Motor neuron (in vitro differentiated cells): ENCODE measurements around the gene KANK3. TPM values are rescaled to one million over a fixed set of nuclear protein-coding genes. Genes with fewer than 3 reads are reported as not detected.
A peak's percentile ranks its signal among the peaks of the same experiment; 100 is the strongest.
"Not testable (repeated sequence)": the region's sequence is repeated elsewhere in the genome, so short reads cannot be mapped to it uniquely, and the experiment has no call there.

ENCODE experiments used
- ATAC-seq, 8 experiments: fragments of 200-7000 bp; cut with Tn5 transposase; replicated peaks in 6 of 8; 2 replicates each; pipeline ENCODE4 v1.8.0; 2021; ENCODE audit warnings: mild to moderate bottlenecking in 8 of 8, moderate library complexity in 8 of 8
- H3K27ac ChIP-seq, 2 donors: fragments of 250-450 bp; sonication (Bioruptor Pico); 2 replicates each; pipeline ENCODE4 v1.9.0; 2021; ENCODE audit warnings: antibody characterized with exemption in 2 of 2, mild to moderate bottlenecking in 2 of 2, moderate library complexity in 1 of 2
- H3K4me1 ChIP-seq, 2 donors: fragments of 250-450 bp; sonication (Bioruptor Pico); replicated peaks in 1 of 2; 2 replicates each; pipeline ENCODE4 v1.6.1; 2021; ENCODE audit warnings: antibody characterized with exemption in 2 of 2, mild to moderate bottlenecking in 2 of 2, moderate library complexity in 1 of 2
- H3K4me3 ChIP-seq, 5 donors: fragments of 250-450 bp; sonication (Bioruptor Pico); 2 replicates each; pipeline ENCODE4 v1.9.0; 2021; ENCODE audit warnings: antibody characterized with exemption in 5 of 5, mild to moderate bottlenecking in 5 of 5, moderate library complexity in 4 of 5
- WGBS, 10 experiments: fragments of 450-650 bp; shearing (Covaris generic); methylation state at CpG; one replicate each; pipeline ENCODE4 v1.0.0; 2022; 5-methylcytosine and 5-hydroxymethylcytosine counted together
- in situ Hi-C, 9 experiments: fragments of 400-800 bp; cut with MboI; loops; one replicate each; pipeline ENCODE4 v1.15.0; 2021; ENCODE audit warnings: low sequenced_read_pairs in 9 of 9, low pct_unique_long_range_greater_than_20kb in 2 of 9; ENCODE audit not compliant: unreplicated experiment in 9 of 9
- total RNA-seq, 8 experiments: library from RNA; unstranded; fragments of 300-600 nt; gene quantifications; 2 replicates each; pipeline versions ENCODE4 v1.2.3 to v1.2.4, GENCODE V29; 2022

Gene KANK3
- 1 to 10 TPM in 4 of 8 experiments, under 1 TPM in 3, not detected in 1; 0.08 to 3.4 (median 1.1) TPM for total RNA-seq

DNA sequence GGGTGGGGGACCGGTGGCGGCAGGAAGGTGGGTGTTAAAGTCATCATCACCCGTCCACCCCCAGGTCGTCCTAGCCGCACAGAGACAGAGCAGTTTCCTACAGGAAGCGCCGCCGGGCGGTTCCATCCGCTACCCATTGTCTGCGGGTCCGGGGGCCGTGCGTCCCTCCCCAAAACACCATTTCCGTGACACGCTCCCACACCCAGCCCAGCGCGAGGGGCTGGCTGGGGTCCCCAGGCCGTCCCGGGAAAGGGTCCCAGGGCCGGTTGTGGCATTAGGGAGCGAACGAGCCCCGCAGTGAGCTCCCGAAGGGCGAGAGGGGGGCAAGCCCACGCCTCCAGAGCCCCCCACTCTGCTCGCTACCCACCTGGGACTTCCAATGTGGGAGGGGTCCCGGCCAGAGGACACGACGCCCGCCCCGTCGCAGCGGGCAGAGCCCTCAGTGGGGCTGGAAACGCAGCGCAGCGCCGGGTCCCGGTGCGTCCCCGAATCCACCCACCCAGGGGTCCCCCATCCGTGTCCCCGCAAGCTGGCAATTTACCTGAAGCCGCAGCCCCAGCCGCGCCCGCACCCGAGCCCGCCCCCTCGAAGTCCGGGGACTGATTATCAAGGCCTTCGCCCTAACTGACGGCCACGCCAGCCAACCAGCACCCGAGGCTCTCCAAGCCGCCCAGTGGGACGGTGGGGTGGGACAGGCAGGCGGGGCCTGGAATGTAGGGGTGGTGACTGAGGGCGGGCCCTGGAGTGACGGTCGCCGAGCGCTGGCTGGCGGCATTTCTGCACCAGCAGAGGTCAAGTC, at the start of gene KANK3:
Gene KANK3, minus strand, starts transcription at position 579 of the 799 bp plus-strand sequence. CDS start 5,434 bp downstream, outside the sequence.
- in situ Hi-C loops: no loop called here
- Histone ChIP-seq H3K4me1 (no peaks in the 10 kb centered on the region), H3K4me3 (peak within 1 kb of the TSS in 4 of 5 donors; percentile 4 to 31 (median 24)), H3K27ac (no peak within 1 kb of the TSS)
- ATAC-seq: peak; percentile 97 to 100 (median 100)
- 0 to 10% (median 3%) methylated on average over 2 to 12 of the region's 65 CpGs; no CpG with 5 or more reads in 7 of the 10 experiments for WGBS, 10 experiments

DNA sequence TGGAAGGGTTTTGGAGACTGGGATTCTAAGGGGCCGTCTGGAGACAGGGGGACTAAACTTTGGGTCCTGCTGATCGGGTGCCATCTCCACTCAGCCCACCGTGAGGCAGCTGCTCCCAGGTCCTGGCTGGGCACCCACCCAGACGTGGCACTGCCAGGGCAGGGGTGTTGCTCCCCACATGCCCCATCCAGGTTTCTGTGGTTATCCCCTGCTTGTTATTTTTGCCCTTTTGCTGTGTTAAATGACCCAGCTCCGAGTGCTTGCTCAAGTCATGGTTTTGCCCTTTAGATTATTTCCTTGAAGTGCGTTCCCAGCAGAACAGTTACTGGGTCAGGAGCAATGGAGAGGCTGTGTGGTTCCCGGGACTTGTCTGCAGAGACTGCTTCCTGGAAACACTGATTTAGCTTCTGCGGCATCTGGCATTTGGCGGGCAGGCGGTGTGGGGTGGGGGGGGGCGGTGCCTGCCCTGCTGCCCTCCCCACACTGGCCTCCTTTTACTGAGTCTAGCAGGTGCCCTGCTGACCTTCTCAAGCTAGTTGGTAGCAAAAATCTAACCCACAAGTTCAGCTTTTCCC, 49.0 kb upstream of the KANK3 start:
- in situ Hi-C loops: no loop called here
- no peak overlapping the region for H3K4me3 ChIP-seq
- no peak overlapping the region for H3K27ac ChIP-seq
- 12 to 80% (median 41%) methylated on average over 1 to 6 of the region's 11 CpGs; no CpG with 5 or more reads in 6 of the 10 experiments for WGBS, 10 experiments
- peaks cover 11 to 18% of the 10 kb centered on the region in 2 donors for H3K4me1 ChIP-seq
- ATAC-seq: no peak

- in situ Hi-C loops: no loop called here
- no peak for ATAC-seq
- peaks cover 11 to 18% of the 10 kb centered on the region in 2 donors for H3K4me1 ChIP-seq
- 20 to 79% (median 53%) methylated on average over 1 to 13 of the region's 23 CpGs; no CpG with 5 or more reads in 4 of the 10 experiments for WGBS, 10 experiments
- peak overlapping the region; percentile 92 to 100 (median 99) for H3K4me3 ChIP-seq
- no peak overlapping the region for H3K27ac ChIP-seq
These were observed 48.3 kb upstream of the KANK3 start for GRCh38 chr19:8391198-8392016.

- peaks cover 11 to 18% of the 10 kb centered on the region in 2 donors for H3K4me1 ChIP-seq
- H3K27ac ChIP-seq: peak overlapping the region; percentile 99 to 100
- peak overlapping the region; percentile 92 to 100 (median 99) for H3K4me3 ChIP-seq
- in situ Hi-C loops: no loop called here
- no CpG with 5 or more reads among the region's 28 CpGs for WGBS, 10 experiments
- ATAC-seq: peak; percentile 60 to 71 (median 67)
These were observed 47.5 kb upstream of the KANK3 start for GRCh38 chr19:8390617-8390981.

- H3K4me3 ChIP-seq: peak within 1 kb of the TSS; percentile 92 to 100 (median 99)
- peak within 1 kb of the TSS; percentile 99 to 100 for H3K27ac ChIP-seq
- in situ Hi-C loops: no loop called here
- ATAC-seq: peak; percentile 90 to 95 (median 94)
- WGBS, 10 experiments: 0% methylated on average over 9 to 15 of the region's 70 CpGs; no CpG with 5 or more reads in 6 of the 10 experiments
- H3K4me1 ChIP-seq: peaks cover 11 to 18% of the 10 kb centered on the region in 2 donors
These were observed 47.0 kb upstream of the KANK3 start, which contains the start of gene RAB11B for GRCh38 chr19:8389891-8390616. Gene RAB11B, plus strand, starts transcription at chr19:8390360. Its CDS starts 57 bp downstream, at chr19:8390417.

DNA sequence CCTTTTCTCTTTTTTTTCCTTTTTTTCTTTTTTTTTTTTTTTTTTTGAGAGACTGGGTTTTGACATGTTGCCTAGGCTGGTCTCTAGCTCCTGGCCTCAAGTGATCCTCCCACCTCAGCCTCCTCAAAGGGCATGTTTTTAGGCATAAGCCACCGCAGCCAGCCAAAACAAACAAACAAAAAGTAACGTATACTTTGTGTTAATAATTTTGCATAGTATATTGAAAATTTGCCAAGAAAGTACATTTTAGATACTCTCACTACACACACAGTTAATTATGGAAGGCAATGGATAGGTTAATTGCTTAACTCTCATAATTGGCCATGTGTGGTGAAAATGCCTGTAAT, 45.5 kb upstream of the KANK3 start:
- H3K4me1 ChIP-seq: peaks cover 7 to 18% of the 10 kb centered on the region in 2 donors
- ATAC-seq: no peak
- in situ Hi-C loops: no loop called here
- no peak overlapping the region for H3K27ac ChIP-seq
- H3K4me3 ChIP-seq: no peak overlapping the region
- WGBS, 10 experiments: 0 to 100% (median 70%) methylated on average over 1 to 2 of the region's 2 CpGs; no CpG with 5 or more reads in 1 of the 10 experiments

GRCh38 chr19:8387688-8388611, 44.9 kb upstream of the KANK3 start:
- no peak for ATAC-seq
- no peak overlapping the region for H3K27ac ChIP-seq
- in situ Hi-C loops: no loop called here
- H3K4me3 ChIP-seq: no peak overlapping the region
- H3K4me1 ChIP-seq: peaks cover 7 to 16% of the 10 kb centered on the region in 2 donors
- WGBS, 10 experiments: 24 to 100% (median 90%) methylated on average over 2 to 13 of the region's 16 CpGs

GRCh38 chr19:8386990-8387389, 43.9 kb upstream of the KANK3 start:
- Histone ChIP-seq H3K4me3 (no peak overlapping the region), H3K27ac (no peak overlapping the region), H3K4me1 (peaks cover 7 to 14% of the 10 kb centered on the region in 2 donors)
- no peak for ATAC-seq
- in situ Hi-C loops: no loop called here
- 0 to 100% (median 60%) methylated on average over 1 to 4 of the region's 4 CpGs; no CpG with 5 or more reads in 3 of the 10 experiments for WGBS, 10 experiments

DNA sequence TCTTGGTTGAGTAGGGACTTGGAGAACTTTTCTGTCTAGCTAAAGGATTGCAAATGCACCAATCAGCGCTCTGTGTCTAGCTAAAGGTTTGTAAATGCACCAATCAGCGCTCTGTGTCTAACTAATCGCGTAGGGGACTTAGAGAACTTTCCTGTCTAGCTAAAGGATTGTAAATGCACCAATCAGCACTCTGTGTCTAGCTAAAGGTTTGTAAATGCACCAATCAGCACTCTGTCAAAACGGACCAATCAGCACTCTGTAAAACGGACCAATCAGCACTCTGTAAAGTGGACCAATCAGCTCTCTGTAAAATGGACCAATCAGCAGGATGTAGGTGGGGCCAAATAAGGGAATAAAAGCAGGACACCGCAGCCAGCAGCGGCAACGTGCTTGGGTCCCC, 43.4 kb upstream of the KANK3 start:
- in situ Hi-C loops, ATAC-seq, H3K4me3 ChIP-seq: not testable (repeated sequence)

GRCh38 chr19:8385566-8385965, 42.5 kb upstream of the KANK3 start:
- ATAC-seq, in situ Hi-C loops, H3K27ac ChIP-seq, H3K4me3 ChIP-seq, H3K4me1 ChIP-seq: not testable (repeated sequence)
- WGBS, 10 experiments: 60 to 100% (median 96%) methylated on average over 1 to 3 of the region's 3 CpGs; no CpG with 5 or more reads in 3 of the 10 experiments

More for the DNA sequence above, 43.4 kb upstream of the KANK3 start:
- peaks cover 5 to 10% of the 10 kb centered on the region in 2 donors for H3K4me1 ChIP-seq
- H3K27ac ChIP-seq: not testable (repeated sequence)
- WGBS, 10 experiments: 40 to 100% (median 80%) methylated on average over 1 to 5 of the region's 9 CpGs; no CpG with 5 or more reads in 5 of the 10 experiments

DNA sequence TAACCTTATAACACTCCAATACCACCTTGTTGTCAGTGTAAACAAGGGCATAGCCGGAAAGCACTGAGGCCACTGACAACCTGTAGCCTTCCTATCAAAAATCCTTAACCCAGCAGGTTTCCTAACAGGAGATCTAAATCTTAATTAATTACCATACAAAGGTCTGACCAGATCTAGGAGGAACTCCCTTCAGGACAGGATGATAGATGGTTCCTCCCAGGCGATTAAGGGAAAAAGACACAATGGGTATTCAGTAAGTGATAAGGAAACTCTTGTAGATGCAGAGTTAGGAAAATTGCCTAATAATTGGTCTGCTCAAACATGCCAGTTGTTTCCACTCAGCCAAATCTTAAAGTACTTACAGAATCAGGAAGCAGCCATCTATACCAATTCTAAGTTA, 42.0 kb upstream of the KANK3 start:
- H3K4me1 ChIP-seq, H3K4me3 ChIP-seq, H3K27ac ChIP-seq, ATAC-seq, in situ Hi-C loops: not testable (repeated sequence)
- WGBS, 10 experiments: 68 to 100% (median 88%) methylated on average over 1 to 2 of the region's 2 CpGs; no CpG with 5 or more reads in 3 of the 10 experiments
